ENCODE data around the gene UQCR10. TPM values are rescaled to one million over a fixed set of nuclear protein-coding genes. Genes with fewer than 3 reads are reported as not detected.

UQCR10 gene
- total RNA-seq, 1 donor: 26.0 TPM

DNA sequence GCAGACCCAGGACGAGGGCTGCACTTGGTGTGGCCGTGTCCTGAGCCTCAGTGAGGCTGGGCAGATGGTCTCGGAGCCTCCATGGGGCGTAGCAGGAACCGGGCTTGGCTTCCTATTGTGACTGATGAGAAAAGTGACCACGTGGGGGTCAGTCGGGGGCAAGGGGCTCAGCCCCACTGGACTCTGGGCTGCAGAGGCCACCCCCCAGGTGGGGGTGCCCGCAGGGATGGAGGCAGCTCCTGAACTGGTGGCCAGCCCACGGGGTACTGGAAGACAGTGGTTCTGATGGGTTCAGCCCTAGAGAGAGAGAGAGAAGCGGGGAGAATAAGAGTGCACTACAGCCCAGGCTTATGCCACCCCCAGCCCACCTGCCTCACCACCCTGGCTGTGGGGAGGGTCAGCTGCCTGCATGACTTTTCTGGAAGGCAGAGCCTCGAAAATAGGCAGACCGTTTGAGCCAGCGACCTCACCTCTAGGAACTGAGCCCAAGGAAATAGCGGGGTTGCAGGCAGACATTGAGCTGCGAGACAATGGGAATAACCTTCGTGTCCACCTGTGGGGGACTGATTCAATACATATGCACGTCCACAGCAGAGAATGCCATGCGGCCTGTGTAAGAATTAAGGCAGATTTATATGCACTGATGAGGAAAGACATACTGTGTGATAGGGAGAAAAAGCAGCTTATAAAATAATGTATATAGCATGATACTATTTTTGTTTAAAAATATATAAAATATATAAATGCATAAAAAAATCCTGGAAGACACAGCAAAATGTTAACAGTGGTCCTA lies 35.9 kb upstream of the UQCR10 start:
- no peaks in the 10 kb centered on the region for H3K27me3 ChIP-seq (ENCODE audit: insufficient read depth, low read length)
- no peaks in the 10 kb centered on the region for H3K9me3 ChIP-seq (ENCODE audit: low read depth, low read length)
- H3K4me3 ChIP-seq (ENCODE audit: low read length): no peak overlapping the region
- no peaks in the 10 kb centered on the region for H3K4me1 ChIP-seq (ENCODE audit: insufficient read depth, low read length)

DNA sequence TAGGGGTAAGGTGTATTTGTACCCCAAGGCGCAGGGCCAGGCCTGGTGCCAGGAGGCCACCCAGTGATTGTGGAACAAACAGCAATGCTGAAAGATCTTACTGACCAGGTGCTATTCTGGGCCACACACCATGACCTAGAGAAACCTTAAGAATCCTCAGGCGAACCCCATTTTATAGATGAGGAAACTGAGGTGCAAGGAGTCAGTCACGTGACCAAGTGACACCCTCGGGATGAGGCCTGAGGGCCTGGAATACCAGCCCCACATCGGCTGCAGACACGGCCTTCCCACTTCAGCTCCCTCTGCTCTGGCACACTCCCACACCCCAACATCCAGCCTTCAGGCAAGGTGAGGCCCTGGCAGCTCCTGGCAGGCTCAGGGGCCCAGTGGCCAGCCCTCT lies 34.3 kb upstream of the UQCR10 start:
- H3K9me3 ChIP-seq (ENCODE audit: low read depth, low read length): no peaks in the 10 kb centered on the region
- H3K4me3 ChIP-seq (ENCODE audit: low read length): no peak overlapping the region
- H3K27me3 ChIP-seq (ENCODE audit: insufficient read depth, low read length): no peaks in the 10 kb centered on the region
- no peaks in the 10 kb centered on the region for H3K4me1 ChIP-seq (ENCODE audit: insufficient read depth, low read length)

DNA sequence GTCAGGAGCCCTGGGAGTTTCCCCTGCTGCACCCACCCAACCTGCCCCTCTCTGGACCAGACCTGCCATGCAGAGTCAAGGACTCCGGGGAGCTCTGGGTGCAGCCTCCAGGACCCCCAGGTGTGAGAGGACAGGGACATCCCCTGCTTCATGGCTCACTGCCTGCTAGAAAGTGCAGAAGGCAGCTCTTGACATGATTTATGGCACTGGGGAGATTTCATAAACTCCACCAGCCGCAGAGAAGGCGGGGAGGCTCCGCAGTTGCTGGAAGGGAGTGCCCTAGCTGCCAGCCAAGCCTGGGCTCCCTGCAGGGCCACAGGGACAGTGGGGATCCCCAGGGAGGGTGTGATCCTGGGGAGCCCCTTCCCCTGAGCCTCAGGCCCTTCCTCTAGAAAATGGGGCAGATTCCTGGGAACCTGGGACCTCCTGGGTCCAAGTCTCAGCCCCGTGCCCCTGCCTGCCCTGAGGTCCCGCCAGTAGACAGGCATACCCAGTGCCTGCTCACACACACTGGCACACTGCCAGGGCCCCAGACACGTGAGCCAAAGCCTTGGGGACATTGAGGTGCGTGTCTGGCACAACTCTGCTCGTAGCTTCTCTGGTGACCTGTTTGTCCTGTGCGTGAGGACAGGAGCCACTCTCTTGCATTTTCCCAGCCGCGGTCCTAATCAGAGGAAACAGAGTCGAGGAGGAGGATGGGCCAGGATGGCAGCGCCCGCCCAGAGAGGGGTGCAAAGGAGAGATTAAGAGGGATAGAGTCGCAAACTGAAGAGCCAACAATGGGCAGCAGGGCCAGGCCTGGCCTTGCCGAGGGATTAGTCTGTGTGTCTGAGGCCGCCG lies 33.6 kb upstream of the UQCR10 start:
- H3K27me3 ChIP-seq (ENCODE audit: insufficient read depth, low read length): no peaks in the 10 kb centered on the region
- H3K4me3 ChIP-seq (ENCODE audit: low read length): no peak overlapping the region
- H3K4me1 ChIP-seq (ENCODE audit: insufficient read depth, low read length): no peaks in the 10 kb centered on the region
- no peaks in the 10 kb centered on the region for H3K9me3 ChIP-seq (ENCODE audit: low read depth, low read length)

DNA sequence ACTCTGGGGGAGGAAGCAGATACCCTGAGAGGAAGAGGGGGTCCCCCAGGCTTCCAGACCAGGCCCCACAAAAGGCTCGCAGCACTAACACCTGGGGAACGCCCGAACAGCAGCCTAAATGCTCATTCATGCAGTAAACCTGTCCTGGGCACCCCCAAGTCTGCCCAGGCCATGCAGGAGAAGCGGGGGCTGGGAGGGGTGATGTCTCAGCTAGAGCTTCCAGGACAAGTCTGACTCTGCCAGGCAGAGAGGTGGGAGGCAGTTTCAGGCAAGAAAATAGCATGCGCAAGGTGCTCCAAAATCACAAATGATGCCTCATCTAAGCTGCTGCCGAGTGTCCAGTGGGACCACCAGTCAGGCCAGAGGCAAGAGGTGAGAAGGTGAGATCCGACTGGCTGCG lies 32.8 kb upstream of the UQCR10 start:
- Histone ChIP-seq H3K27me3 (ENCODE audit: insufficient read depth, low read length) (no peaks in the 10 kb centered on the region), H3K4me1 (ENCODE audit: insufficient read depth, low read length) (no peaks in the 10 kb centered on the region)

DNA sequence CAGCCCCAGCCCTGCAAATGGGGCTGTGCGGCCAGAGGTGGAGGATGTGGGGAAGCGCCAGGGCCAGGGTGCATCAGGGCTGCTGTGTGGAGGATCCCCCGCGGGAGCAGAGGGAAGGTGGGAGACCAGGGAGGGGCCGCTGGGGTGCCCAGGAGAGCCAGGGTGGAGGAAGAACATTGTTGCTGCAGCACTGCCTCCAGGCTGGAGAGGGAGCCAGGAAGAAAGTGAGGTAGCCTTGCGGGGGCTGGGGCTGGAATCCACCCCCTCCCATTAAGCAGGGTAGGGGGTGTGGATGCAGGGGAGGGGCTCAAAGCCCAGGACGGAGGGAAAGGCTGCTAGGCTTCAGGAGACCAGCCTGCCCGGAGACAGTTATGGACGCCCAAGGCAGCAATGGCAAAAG lies 32.3 kb upstream of the UQCR10 start:
- H3K27me3 ChIP-seq (ENCODE audit: insufficient read depth, low read length): no peaks in the 10 kb centered on the region
- H3K9me3 ChIP-seq (ENCODE audit: low read depth, low read length): no peaks in the 10 kb centered on the region
- no peaks in the 10 kb centered on the region for H3K4me1 ChIP-seq (ENCODE audit: insufficient read depth, low read length)
- no peak overlapping the region for H3K4me3 ChIP-seq (ENCODE audit: low read length)

More for the DNA sequence above, 32.8 kb upstream of the UQCR10 start:
- Histone ChIP-seq H3K4me3 (ENCODE audit: low read length) (no peak overlapping the region), H3K9me3 (ENCODE audit: low read depth, low read length) (no peaks in the 10 kb centered on the region)

DNA sequence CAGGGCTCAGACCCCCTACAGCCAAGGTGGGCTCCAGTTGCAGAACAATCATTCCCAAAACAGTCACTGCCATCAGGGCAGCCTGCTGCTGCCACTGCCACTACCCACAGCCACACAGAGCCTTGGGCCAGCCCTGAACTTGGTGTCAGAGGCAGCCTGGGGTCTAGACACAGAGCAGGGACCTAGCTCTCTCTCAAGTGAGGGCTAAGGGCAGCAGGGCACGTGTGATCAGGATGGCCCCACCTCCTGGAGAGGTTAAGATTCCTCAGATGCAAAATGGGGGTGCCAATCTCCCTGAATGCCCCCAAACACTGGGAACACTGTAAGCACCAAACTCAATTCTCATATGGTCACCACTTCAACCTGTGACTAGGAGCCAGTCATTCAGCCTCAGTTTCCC lies 31.8 kb upstream of the UQCR10 start:
- Histone ChIP-seq H3K27me3 (ENCODE audit: insufficient read depth, low read length) (no peaks in the 10 kb centered on the region), H3K4me3 (ENCODE audit: low read length) (no peak overlapping the region), H3K9me3 (ENCODE audit: low read depth, low read length) (no peaks in the 10 kb centered on the region), H3K4me1 (ENCODE audit: insufficient read depth, low read length) (no peaks in the 10 kb centered on the region)

DNA sequence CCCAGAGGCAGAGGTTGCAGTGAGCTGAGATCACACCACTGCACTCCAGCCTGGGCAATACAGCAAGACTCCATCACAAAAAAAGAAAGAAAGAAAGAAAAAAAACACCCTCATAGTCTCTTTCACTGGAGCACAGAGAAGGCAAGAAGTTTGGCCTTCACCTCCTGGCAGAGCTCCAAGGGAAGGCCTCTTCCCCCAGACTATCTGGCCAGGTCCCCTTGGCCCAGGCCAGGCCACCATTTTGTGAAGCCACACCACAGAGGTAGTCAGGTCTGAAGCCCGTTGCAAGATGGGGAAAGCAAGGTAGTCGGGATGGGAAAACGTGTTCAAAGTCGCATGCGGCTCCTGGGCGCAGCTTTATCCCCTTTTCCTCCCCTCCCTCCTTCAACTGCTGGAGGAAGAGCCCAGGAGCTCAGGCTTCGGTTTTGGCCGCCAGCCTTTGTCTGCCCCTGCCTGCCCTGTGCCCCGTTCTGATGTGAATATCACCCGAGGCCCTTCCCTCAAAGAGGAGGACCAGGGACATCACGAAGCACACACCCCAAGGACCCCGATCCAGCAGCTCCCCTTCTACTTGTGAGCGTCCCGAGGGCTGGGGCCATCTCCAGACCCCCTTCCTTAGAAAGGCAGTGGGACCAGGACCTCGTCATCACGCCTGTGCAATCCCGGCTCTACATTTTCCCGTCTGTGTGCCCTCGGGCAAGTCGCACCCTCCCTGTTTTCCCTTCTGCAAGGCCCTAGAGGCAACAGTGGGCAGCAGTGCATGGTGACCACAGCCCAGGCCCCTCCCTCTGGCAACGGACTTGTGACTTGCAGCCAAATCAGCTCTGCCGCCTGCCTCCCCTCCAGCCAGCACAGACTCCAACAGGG lies 29.7 kb upstream of the UQCR10 start:
- Histone ChIP-seq H3K9me3 (ENCODE audit: low read depth, low read length) (no peaks in the 10 kb centered on the region), H3K4me1 (ENCODE audit: insufficient read depth, low read length) (no peaks in the 10 kb centered on the region), H3K27me3 (ENCODE audit: insufficient read depth, low read length) (no peaks in the 10 kb centered on the region), H3K4me3 (ENCODE audit: low read length) (no peak overlapping the region)

DNA sequence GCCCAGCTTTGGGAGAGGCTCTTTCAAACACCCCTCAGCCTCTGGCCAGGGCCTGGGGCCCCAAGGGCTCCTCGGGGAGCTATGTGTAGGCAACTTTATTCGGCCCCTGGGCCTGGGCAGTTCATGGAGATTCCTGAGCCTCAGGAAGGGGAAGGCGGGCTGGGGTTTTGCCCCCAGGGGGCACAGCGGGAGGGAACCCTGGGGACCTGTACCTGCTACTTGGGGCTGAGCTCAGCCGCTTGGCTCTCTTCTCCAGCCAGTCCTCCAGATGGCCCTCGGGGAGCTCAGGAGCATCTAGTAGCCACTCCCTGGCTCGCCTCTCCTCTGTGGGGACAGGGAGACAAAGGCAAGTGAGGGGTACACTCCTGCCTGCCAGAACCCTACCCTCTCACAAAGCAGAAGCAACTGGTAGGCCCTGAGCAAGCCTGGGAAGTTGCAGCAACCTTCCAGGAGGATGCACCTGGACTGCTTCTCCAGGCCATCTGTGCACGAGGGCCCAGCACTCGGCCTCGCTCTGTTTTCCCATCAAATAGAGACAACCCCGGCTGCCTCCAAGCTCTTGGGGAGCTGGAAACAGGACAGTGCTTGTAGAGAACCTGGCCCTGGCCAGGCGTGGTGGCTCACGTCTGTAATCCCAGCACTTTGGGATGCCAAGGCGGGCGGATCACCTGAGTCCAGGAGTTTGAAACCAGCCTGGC lies 28.9 kb upstream of the UQCR10 start:
- no peaks in the 10 kb centered on the region for H3K27me3 ChIP-seq (ENCODE audit: insufficient read depth, low read length)
- no peaks in the 10 kb centered on the region for H3K4me1 ChIP-seq (ENCODE audit: insufficient read depth, low read length)
- H3K9me3 ChIP-seq (ENCODE audit: low read depth, low read length): no peaks in the 10 kb centered on the region
- H3K4me3 ChIP-seq (ENCODE audit: low read length): no peak overlapping the region

DNA sequence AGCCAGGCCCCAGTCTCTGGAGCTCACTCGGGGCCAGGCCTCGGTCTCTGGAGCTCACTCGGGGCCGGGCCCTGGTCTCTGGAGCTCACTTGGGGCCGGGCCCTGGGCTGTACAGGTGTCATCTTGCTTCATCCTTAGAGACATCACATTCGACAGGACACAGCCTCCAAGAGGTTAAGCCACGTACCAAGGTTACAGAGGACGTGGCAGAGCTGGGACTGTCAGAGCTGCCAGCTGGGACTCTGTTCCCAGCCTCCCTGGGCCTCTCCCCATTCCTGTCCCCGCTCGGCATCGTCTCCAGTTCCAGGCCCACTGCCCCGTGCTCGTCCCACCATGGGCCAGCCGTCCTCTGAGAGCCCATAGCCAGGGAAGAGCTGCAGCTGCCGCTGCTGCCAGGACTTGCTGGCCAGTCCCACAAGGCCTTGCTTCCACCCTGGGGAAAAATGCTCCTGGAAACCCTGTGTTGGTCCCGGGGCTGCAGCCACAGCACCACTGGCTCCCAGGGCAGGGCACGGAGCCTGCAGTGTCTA lies 27.8 kb upstream of the UQCR10 start:
- Histone ChIP-seq H3K9me3 (ENCODE audit: low read depth, low read length) (no peaks in the 10 kb centered on the region), H3K4me3 (ENCODE audit: low read length) (no peak overlapping the region), H3K4me1 (ENCODE audit: insufficient read depth, low read length) (no peaks in the 10 kb centered on the region), H3K27me3 (ENCODE audit: insufficient read depth, low read length) (no peaks in the 10 kb centered on the region)

DNA sequence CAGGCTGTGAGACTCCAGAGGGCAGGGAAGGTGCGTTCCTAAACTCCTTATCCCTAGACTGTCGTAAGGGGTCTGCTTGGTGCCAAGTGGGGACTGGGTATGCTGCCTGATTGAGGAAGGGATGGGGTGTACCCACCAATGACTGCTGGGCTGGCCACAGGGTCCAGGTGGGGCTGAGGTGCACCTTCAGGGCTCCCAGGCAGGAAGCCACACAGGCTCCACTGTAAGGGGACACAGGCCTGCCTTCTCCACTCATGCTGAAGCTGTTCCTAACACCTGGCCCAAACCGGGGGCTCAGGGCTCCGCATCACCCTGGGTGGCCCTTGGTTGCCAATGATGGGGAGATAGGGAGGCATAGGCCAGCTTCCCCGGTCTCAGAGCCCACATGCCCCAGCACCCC lies 27.0 kb upstream of the UQCR10 start:
- no peaks in the 10 kb centered on the region for H3K27me3 ChIP-seq (ENCODE audit: insufficient read depth, low read length)
- no peaks in the 10 kb centered on the region for H3K9me3 ChIP-seq (ENCODE audit: low read depth, low read length)
- H3K4me1 ChIP-seq (ENCODE audit: insufficient read depth, low read length): no peaks in the 10 kb centered on the region
- H3K4me3 ChIP-seq (ENCODE audit: low read length): no peak overlapping the region

DNA sequence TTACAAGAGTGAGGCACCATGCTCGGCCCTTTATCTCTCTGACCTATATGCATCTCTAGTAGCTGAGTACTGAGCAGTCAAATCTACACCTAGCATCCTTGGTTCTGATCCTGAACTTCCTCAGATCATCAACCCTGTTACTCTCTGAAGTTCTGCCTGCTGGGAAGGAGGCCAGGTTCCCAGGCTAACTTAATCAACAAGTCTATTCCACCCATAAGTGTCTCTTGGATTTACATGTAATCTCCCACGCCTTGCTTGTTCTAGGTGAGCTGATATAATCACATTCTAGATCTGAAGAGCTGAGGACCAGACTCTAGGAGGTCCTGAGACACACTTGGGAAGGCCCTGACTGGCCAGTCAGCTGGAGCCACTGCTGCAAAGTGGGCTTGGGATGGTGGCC lies 25.2 kb upstream of the UQCR10 start:
- Histone ChIP-seq H3K27me3 (ENCODE audit: insufficient read depth, low read length) (no peaks in the 10 kb centered on the region), H3K4me1 (ENCODE audit: insufficient read depth, low read length) (no peaks in the 10 kb centered on the region), H3K9me3 (ENCODE audit: low read depth, low read length) (no peaks in the 10 kb centered on the region), H3K4me3 (ENCODE audit: low read length) (no peak overlapping the region)

DNA sequence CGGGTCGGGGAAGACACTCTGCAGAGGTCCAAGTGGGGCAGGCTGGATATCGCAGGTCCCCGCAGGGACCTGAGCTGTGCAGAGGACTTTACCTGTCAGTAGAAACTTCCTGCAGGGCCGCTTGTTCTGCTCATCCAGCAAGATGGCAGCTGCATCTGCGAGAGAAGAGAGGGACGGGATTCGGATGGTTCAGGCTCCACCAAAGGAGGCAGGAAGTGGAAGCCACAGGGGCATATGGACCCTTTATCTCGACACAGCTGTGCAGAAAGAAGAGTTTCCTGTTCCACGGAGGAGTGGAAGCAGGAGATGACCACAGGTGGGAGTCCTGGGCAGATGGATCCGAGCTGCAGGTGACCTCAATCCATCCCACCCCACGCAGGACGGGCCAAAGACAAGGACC lies 24.8 kb upstream of the UQCR10 start:
- Histone ChIP-seq H3K4me3 (ENCODE audit: low read length) (no peak overlapping the region), H3K9me3 (ENCODE audit: low read depth, low read length) (no peaks in the 10 kb centered on the region), H3K4me1 (ENCODE audit: insufficient read depth, low read length) (no peaks in the 10 kb centered on the region), H3K27me3 (ENCODE audit: insufficient read depth, low read length) (no peaks in the 10 kb centered on the region)

DNA sequence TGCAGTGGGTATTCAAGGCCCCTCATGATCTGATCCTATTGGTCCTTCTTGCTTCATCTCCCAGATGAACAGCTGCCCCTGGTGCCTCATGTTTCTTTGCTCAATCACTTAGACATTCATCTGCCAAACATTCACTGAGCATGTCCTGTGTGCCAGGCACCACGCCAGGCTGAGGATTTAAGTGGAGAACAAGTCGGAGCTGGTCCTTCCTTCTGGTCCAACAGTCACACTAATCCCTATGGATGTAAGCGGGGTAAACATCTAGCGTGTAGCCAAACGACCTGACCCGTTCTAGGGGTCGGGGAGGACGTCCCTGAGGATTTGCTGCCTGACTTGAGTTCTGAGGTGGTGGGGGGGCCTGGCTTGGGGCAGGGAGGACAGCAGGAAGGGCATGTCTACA lies 22.3 kb upstream of the UQCR10 start:
- no peaks in the 10 kb centered on the region for H3K27me3 ChIP-seq (ENCODE audit: insufficient read depth, low read length)
- no peak overlapping the region for H3K4me3 ChIP-seq (ENCODE audit: low read length)
- no peaks in the 10 kb centered on the region for H3K9me3 ChIP-seq (ENCODE audit: low read depth, low read length)

DNA sequence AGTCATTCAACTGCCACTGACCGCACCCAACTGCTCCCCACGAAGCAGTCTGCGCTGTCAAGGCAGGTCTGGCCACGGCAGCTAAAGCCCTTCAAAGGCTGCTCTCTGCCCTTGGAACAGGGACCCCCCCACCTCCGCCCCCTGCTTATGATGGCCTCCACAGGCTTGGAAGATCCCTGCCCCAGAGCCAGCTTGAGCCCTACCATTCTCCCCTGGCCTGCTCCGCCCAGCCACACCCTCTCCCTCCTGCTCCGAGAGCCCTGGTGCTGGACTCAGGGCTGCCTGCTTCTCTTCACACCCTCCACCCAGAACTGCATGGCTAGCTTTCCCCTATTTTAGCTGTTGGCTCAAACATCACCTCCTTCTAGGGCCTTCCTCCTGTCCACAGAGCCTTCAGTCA lies 19.3 kb upstream of the UQCR10 start:
- H3K27me3 ChIP-seq (ENCODE audit: insufficient read depth, low read length): no peaks in the 10 kb centered on the region
- no peak overlapping the region for H3K4me3 ChIP-seq (ENCODE audit: low read length)
- H3K9me3 ChIP-seq (ENCODE audit: low read depth, low read length): no peaks in the 10 kb centered on the region
- peaks cover 18% of the 10 kb centered on the region for H3K4me1 ChIP-seq (ENCODE audit: insufficient read depth, low read length)

More for the DNA sequence above, 22.3 kb upstream of the UQCR10 start:
- no peaks in the 10 kb centered on the region for H3K4me1 ChIP-seq (ENCODE audit: insufficient read depth, low read length)

Measured in mononuclear cell (primary cell).